ENCODE data around the gene TAF13. TPM values are rescaled to one million over a fixed set of nuclear protein-coding genes. Genes with fewer than 3 reads are reported as not detected.

Gene TAF13
- total and polyA plus RNA-seq, 9 of the 15 experiments (the other 6 are each of a cell fraction or from before 2014, with no cell fraction given): 14.9 to 77.2 (median 38.7) TPM

DNA sequence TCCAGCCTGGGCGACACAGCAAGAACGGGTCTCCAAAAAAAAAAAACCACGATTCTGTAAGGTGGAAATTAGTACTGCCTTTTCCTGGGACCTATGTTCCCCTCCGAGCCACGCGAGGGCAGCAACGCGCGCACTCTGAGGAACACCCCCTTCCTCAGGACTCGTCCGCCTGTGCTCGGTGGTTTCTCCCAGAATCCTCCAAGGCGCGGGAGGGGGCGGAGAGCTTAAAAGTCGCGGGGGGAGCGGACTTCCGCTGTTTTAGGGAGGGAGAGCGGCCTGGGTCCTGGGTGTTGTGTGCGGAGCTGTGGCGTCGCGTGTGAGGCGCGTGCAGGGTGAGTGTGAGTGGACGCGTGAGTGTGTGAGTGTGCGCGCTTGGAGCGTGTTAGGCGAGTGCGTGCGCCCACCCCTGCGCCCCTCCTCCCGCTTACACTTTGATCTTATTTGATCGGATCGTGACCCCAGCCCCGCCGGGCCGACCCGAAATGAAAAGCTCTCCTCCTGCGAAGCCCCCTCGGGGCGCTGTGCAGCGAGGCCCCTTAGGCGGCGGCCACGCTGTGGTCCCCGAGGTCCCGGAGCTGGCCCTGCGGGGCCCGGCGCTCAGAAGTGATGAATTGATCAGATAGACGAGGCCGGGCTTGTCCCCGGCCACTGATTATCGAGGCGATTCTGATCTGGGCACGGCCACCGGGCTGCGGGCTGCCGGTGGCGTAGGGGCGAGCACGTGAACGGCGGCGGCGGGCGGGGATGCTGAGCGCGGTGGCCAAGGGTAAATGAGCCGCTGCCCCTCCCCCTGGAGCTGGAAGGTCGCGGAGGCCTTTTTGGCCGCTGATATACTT is 24.4 kb upstream of the TAF13 start (continued):
- TF ChIP-seq, protein P1, sequence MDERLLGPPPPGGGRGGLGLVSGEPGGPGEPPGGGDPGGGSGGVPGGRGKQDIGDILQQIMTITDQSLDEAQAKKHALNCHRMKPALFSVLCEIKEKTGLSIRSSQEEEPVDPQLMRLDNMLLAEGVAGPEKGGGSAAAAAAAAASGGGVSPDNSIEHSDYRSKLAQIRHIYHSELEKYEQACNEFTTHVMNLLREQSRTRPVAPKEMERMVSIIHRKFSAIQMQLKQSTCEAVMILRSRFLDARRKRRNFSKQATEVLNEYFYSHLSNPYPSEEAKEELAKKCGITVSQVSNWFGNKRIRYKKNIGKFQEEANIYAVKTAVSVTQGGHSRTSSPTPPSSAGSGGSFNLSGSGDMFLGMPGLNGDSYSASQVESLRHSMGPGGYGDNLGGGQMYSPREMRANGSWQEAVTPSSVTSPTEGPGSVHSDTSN (CRISPR knock-in tag; IDR thresholded peaks at IDR 0.05; ENCODE audit: low read depth): no peak
- TF ChIP-seq, protein P1 (tag; conservative IDR thresholded peaks at IDR 0.05; ENCODE audit: low read depth): no peak
- TF ChIP-seq HDAC8 (tag; IDR thresholded peaks at IDR 0.05) (peak; percentile 89), DDX20 (tag; IDR thresholded peaks at IDR 0.05; ENCODE audit: low read depth) (no peak), ZC3H11A (IDR thresholded peaks at IDR 0.05; ENCODE audit: low read depth, low read length) (no peak), NFIX (CRISPR knock-in tag; IDR thresholded peaks at IDR 0.05; ENCODE audit: low read depth) (no peak), POU5F1 (IDR thresholded peaks at IDR 0.05; ENCODE audit: borderline replicate concordance, low read depth, low read length, partially characterized antibody) (no peak), POLR2G (IDR thresholded peaks at IDR 0.05; ENCODE audit: low read depth, low read length) (peak; percentile 100), SMAD4 (CRISPR knock-in tag; conservative IDR thresholded peaks at IDR 0.05) (peak; percentile 85), ZNF551 (CRISPR knock-in tag; IDR thresholded peaks at IDR 0.05) (no peak), PHF8 (IDR thresholded peaks at IDR 0.05; ENCODE audit: borderline replicate concordance, low read length) (peak; percentile 99), RFX1 (IDR thresholded peaks at IDR 0.05) (no peak), HNRNPK (IDR thresholded peaks at IDR 0.05; ENCODE audit: low read depth, low read length, poor library complexity, severe bottlenecking) (no peak), CBX8 (IDR thresholded peaks at IDR 0.05; ENCODE audit: borderline replicate concordance, extremely low read depth, low read depth, low read length, poor library complexity, severe bottlenecking) (no peak), MAFK (IDR thresholded peaks at IDR 0.05; ENCODE audit: low read length) (peak; percentile 21), CBFA2T3 (IDR thresholded peaks at IDR 0.05) (peak; percentile 44), RBM39 (optimal IDR thresholded peaks at IDR 0.05; ENCODE audit: low read depth, low read length) (peak; percentile 96)
- TF ChIP-seq, protein P2, sequence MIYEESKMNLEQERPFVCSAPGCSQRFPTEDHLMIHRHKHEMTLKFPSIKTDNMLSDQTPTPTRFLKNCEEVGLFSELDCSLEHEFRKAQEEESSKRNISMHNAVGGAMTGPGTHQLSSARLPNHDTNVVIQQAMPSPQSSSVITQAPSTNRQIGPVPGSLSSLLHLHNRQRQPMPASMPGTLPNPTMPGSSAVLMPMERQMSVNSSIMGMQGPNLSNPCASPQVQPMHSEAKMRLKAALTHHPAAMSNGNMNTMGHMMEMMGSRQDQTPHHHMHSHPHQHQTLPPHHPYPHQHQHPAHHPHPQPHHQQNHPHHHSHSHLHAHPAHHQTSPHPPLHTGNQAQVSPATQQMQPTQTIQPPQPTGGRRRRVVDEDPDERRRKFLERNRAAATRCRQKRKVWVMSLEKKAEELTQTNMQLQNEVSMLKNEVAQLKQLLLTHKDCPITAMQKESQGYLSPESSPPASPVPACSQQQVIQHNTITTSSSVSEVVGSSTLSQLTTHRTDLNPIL (CRISPR knock-in tag; IDR thresholded peaks at IDR 0.05): no peak
- TF ChIP-seq, protein P3, sequence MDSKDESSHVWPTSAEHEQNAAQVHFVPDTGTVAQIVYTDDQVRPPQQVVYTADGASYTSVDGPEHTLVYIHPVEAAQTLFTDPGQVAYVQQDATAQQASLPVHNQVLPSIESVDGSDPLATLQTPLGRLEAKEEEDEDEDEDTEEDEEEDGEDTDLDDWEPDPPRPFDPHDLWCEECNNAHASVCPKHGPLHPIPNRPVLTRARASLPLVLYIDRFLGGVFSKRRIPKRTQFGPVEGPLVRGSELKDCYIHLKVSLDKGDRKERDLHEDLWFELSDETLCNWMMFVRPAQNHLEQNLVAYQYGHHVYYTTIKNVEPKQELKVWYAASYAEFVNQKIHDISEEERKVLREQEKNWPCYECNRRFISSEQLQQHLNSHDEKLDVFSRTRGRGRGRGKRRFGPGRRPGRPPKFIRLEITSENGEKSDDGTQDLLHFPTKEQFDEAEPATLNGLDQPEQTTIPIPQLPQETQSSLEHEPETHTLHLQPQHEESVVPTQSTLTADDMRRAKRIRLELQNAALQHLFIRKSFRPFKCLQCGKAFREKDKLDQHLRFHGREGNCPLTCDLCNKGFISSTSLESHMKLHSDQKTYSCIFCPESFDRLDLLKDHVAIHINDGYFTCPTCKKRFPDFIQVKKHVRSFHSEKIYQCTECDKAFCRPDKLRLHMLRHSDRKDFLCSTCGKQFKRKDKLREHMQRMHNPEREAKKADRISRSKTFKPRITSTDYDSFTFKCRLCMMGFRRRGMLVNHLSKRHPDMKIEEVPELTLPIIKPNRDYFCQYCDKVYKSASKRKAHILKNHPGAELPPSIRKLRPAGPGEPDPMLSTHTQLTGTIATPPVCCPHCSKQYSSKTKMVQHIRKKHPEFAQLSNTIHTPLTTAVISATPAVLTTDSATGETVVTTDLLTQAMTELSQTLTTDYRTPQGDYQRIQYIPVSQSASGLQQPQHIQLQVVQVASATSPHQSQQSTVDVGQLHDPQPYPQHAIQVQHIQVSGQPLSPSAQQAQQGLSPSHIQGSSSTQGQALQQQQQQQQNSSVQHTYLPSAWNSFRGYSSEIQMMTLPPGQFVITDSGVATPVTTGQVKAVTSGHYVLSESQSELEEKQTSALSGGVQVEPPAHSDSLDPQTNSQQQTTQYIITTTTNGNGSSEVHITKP (IDR thresholded peaks at IDR 0.05; ENCODE audit: partially characterized antibody): peak; percentile 92
